PC-3 (cell line): ENCODE data around the gene NEDD9.

Experiments used
- EZH2 ChIP-seq: fragments of 300-600 bp; sonication (generic); IDR thresholded peaks from one replicate; pipeline ENCODE4 v1.6.1; 2017; ENCODE audit warnings: antibody characterized with exemption, mild to moderate bottlenecking, low read length; ENCODE audit not compliant: unreplicated experiment
- EZH2phosphoT487 ChIP-seq: fragments of 300-600 bp; sonication (generic); IDR thresholded peaks from 2 replicates; pipeline ENCODE4 v1.6.1; 2018; ENCODE audit warnings: mild to moderate bottlenecking, antibody characterized with exemption, low read length, borderline replicate concordance
- TF ChIP-seq, protein P1 (sequence below): fragments of 300-600 bp; sonication (generic); conservative IDR thresholded peaks from 2 replicates; pipeline ENCODE4 v1.5.1; 2017; ENCODE audit warnings: antibody characterized with exemption, low read depth, mild to moderate bottlenecking, low read length

DNA sequence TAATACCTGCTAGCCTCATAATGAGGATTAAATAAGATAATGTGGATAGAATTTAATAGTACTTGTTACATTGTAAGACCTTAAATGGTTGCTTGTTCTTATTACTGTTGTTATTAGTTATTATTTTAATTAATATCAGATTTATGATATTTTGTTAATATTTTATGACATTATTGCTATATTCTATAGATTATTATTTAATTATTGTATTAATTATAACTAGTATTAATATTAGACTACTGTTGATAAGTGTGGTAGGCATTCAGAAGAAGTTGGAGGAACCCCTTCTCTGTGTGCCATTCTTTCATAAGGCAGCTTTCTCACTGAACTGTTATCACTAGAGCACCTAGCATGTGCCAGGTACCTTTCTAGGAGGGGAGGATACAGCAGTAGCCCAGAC, 2.6 kb upstream of the NEDD9 start:
- TF ChIP-seq, protein P1, sequence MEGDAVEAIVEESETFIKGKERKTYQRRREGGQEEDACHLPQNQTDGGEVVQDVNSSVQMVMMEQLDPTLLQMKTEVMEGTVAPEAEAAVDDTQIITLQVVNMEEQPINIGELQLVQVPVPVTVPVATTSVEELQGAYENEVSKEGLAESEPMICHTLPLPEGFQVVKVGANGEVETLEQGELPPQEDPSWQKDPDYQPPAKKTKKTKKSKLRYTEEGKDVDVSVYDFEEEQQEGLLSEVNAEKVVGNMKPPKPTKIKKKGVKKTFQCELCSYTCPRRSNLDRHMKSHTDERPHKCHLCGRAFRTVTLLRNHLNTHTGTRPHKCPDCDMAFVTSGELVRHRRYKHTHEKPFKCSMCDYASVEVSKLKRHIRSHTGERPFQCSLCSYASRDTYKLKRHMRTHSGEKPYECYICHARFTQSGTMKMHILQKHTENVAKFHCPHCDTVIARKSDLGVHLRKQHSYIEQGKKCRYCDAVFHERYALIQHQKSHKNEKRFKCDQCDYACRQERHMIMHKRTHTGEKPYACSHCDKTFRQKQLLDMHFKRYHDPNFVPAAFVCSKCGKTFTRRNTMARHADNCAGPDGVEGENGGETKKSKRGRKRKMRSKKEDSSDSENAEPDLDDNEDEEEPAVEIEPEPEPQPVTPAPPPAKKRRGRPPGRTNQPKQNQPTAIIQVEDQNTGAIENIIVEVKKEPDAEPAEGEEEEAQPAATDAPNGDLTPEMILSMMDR: no peak
- TF ChIP-seq EZH2: no peak
- TF ChIP-seq EZH2phosphoT487: no peak
